GM23248 (cell line): ENCODE measurements around the gene MARCHF5. TPM values are rescaled to one million over a fixed set of nuclear protein-coding genes. Genes with fewer than 3 reads are reported as not detected.
"Not testable (repeated sequence)": the region's sequence is repeated elsewhere in the genome, so short reads cannot be mapped to it uniquely, and the experiment has no call there.

Experiments
- DNase-seq: peaks from one replicate; pipeline ENCODE4 v3.0.0-alpha.2; 2015
- H2AFZ ChIP-seq: fragments of 200-600 bp; sonication (generic); 2 replicates; pipeline ENCODE4 v1.6.1; 2016; ENCODE audit warnings: antibody characterized with exemption
- H3F3A ChIP-seq: fragments of 200-600 bp; sonication (generic); 2 replicates; pipeline ENCODE4 v1.6.1; 2016; ENCODE audit warnings: mild to moderate bottlenecking, antibody characterized with exemption, mixed run types; ENCODE audit not compliant: insufficient read depth
- H3K27ac ChIP-seq: fragments of 200-600 bp; sonication (generic); 2 replicates; pipeline ENCODE4 v1.5.1; 2016; ENCODE audit warnings: mild to moderate bottlenecking
- H3K27me3 ChIP-seq: fragments of 200-600 bp; sonication (generic); replicated peaks from 2 replicates; pipeline ENCODE4 v1.6.1; 2016; ENCODE audit warnings: mild to moderate bottlenecking; ENCODE audit not compliant: insufficient read depth
- H3K36me3 ChIP-seq: fragments of 200-600 bp; sonication (generic); 2 replicates; pipeline ENCODE4 v1.6.1; 2016; ENCODE audit warnings: low read depth, mild to moderate bottlenecking
- H3K4me1 ChIP-seq: fragments of 200-600 bp; sonication (generic); 2 replicates; pipeline ENCODE4 v1.6.1; 2016; ENCODE audit warnings: mild to moderate bottlenecking; ENCODE audit not compliant: insufficient read depth
- H3K4me2 ChIP-seq: fragments of 200-600 bp; sonication (generic); one replicate; pipeline ENCODE4 v1.6.1; 2016; ENCODE audit warnings: mild to moderate bottlenecking; ENCODE audit not compliant: unreplicated experiment
- H3K4me3 ChIP-seq: fragments of 200-600 bp; sonication (generic); 2 replicates; pipeline ENCODE4 v1.5.1; 2016; ENCODE audit warnings: mild to moderate bottlenecking
- H3K79me2 ChIP-seq: fragments of 200-600 bp; sonication (generic); 2 replicates; pipeline ENCODE4 v1.6.1; 2016; ENCODE audit warnings: mild to moderate bottlenecking; ENCODE audit not compliant: insufficient read depth
- H3K9ac ChIP-seq: fragments of 200-600 bp; sonication (generic); 2 replicates; pipeline ENCODE4 v1.6.1; 2016; ENCODE audit warnings: mild to moderate bottlenecking
- H3K9me2 ChIP-seq: fragments of 200-600 bp; sonication (generic); 2 replicates; pipeline ENCODE4 v1.6.1; 2016; ENCODE audit warnings: mixed run types, mild to moderate bottlenecking, moderate library complexity; ENCODE audit not compliant: insufficient read depth
- H3K9me3 ChIP-seq: fragments of 200-600 bp; sonication (generic); one replicate; pipeline ENCODE4 v1.6.1; 2017; ENCODE audit warnings: low read depth
- H4K20me1 ChIP-seq: fragments of 200-600 bp; sonication (generic); 2 replicates; pipeline ENCODE4 v1.6.0; 2016; ENCODE audit not compliant: insufficient read depth
- EZH2 ChIP-seq: fragments of 200-600 bp; sonication (generic); IDR thresholded peaks from 2 replicates; pipeline ENCODE4 v1.6.1; 2018; ENCODE audit warnings: antibody characterized with exemption, mild to moderate bottlenecking; ENCODE audit not compliant: insufficient read depth, poor library complexity, severe bottlenecking
- EZH2phosphoT487 ChIP-seq: fragments of 200-600 bp; sonication (generic); IDR thresholded peaks from 2 replicates; pipeline ENCODE4 v1.6.1; 2018; ENCODE audit warnings: antibody characterized with exemption, moderate library complexity, mild to moderate bottlenecking, low read depth; ENCODE audit not compliant: insufficient read depth
- WGBS, 2 experiments: methylation state at CpG; one replicate each; pipeline ENCODE4 v1.1.6; 2015 to 2017; ENCODE audit warnings: low lambda C conversion rate in 2 of 2, low coverage in 1 of 2; ENCODE audit errors: missing lambda C conversion rate in 2 of 2; 5-methylcytosine and 5-hydroxymethylcytosine counted together
- in situ Hi-C: fragments of 300-500 bp; cut with MboI; formaldehyde crosslinking; loops from 2 replicates; pipeline ENCODE4 v1.15.0; 2020
- polyA plus RNA-seq: library from polyadenylated mRNA; unstranded; fragments of >200 nt; fragmentation: Nextera tagmentation; extraction: Ambion mirVana; gene quantifications from 2 replicates; pipeline ENCODE4 v1.2.1, GENCODE V29; 2016
- small RNA-seq: library from RNA; depleted of rRNA; stranded (forward); fragments of <200 nt; gene quantifications from one replicate; pipeline ENCODE3, GENCODE V24; 2014; ENCODE audit warnings: low read depth, low replicate concordance
- total RNA-seq: library from RNA; depleted of rRNA; stranded (reverse); fragments of >200 nt; shearing (Covaris generic); gene quantifications from 2 replicates; pipeline ENCODE4 v1.2.3, GENCODE V29; 2014; rRNA removed

Gene MARCHF5
- total and polyA plus RNA-seq, 2 experiments from 2014 or later: 14.2 to 41.4 TPM

GRCh38 chr10:92387289-92387940, 96.4 kb downstream of the MARCHF5 start:
- H3K4me3 ChIP-seq: no peak overlapping the region
- TF ChIP-seq EZH2phosphoT487: no peak
- no peak for TF ChIP-seq EZH2
- peak; percentile 48 for DNase-seq

GRCh38 chr10:92393173-92393572, 102.2 kb downstream of the MARCHF5 start:
- H3K4me3 ChIP-seq, H3K9me2 ChIP-seq, in situ Hi-C loops, H2AFZ ChIP-seq, H3K36me3 ChIP-seq, H3K27me3 ChIP-seq, H3F3A ChIP-seq, H3K9ac ChIP-seq, H3K27ac ChIP-seq, H3K4me2 ChIP-seq, H3K4me1 ChIP-seq, H3K9me3 ChIP-seq, H3K79me2 ChIP-seq, DNase-seq, H4K20me1 ChIP-seq: not testable (repeated sequence)
- 0 to 3% methylated on average over 1 of the region's 1 CpG for WGBS, 2 experiments

More at GRCh38 chr10:92387289-92387940, 96.4 kb downstream of the MARCHF5 start:
- H3K9me3 ChIP-seq: no peaks in the 10 kb centered on the region
- H3F3A ChIP-seq: no peaks in the 10 kb centered on the region
- no peaks in the 10 kb centered on the region for H3K4me1 ChIP-seq
- no peak overlapping the region for H3K9ac ChIP-seq
- no peaks in the 10 kb centered on the region for H3K79me2 ChIP-seq
- WGBS, 2 experiments: 39 to 40% methylated on average over 11 of the region's 11 CpGs
- H3K36me3 ChIP-seq: no peaks in the 10 kb centered on the region
- peaks cover 10% of the 10 kb centered on the region; the same call in 1 of the 2 replicates for H3K27me3 ChIP-seq
- no peak overlapping the region for H3K27ac ChIP-seq
- no peaks in the 10 kb centered on the region for H3K9me2 ChIP-seq
- no peaks in the 10 kb centered on the region for H4K20me1 ChIP-seq
- in situ Hi-C loops: no loop called here
- H3K4me2 ChIP-seq: no peak overlapping the region
- no peak overlapping the region for H2AFZ ChIP-seq

GRCh38 chr10:92395271-92395670, 104.3 kb downstream of the MARCHF5 start:
- TF ChIP-seq EZH2phosphoT487 (no peak), EZH2 (no peak)
- Histone ChIP-seq H2AFZ (no peak overlapping the region), H3K36me3 (no peaks in the 10 kb centered on the region), H3K9me2 (no peaks in the 10 kb centered on the region), H4K20me1 (no peaks in the 10 kb centered on the region), H3K4me2 (no peak overlapping the region), H3K4me1 (no peaks in the 10 kb centered on the region), H3K79me2 (no peaks in the 10 kb centered on the region), H3K27ac (no peak overlapping the region), H3F3A (no peaks in the 10 kb centered on the region), H3K4me3 (no peak overlapping the region), H3K9me3 (no peaks in the 10 kb centered on the region), H3K9ac (no peak overlapping the region), H3K27me3 (no peaks in the 10 kb centered on the region)
- 56 to 59% methylated on average over 4 of the region's 4 CpGs for WGBS, 2 experiments
- DNase-seq: no peak
- in situ Hi-C loops: no loop called here

- H3K36me3 ChIP-seq, DNase-seq, H3K4me2 ChIP-seq, H3K9me2 ChIP-seq, H3K79me2 ChIP-seq, H3K27ac ChIP-seq, H3K4me3 ChIP-seq, H3F3A ChIP-seq, in situ Hi-C loops, H4K20me1 ChIP-seq, H3K27me3 ChIP-seq, H2AFZ ChIP-seq, H3K9ac ChIP-seq, H3K9me3 ChIP-seq, H3K4me1 ChIP-seq: not testable (repeated sequence)
- 62 to 63% methylated on average over 5 of the region's 5 CpGs for WGBS, 2 experiments
Observed at GRCh38 chr10:92402234-92402633, 111.3 kb downstream of the MARCHF5 start.

Small RNA genes lying within 50 kb of the gene (small RNA-seq; reads per million reads assigned to genes)
- gene RF00019 (not detected), gene RNY3P12 (not detected)

Other genes with a start within 250 kb of the MARCHF5 start
- 0.63 and 1.1 TPM in 2 replicates for gene CPEB3, start 89 bp upstream of the MARCHF5 start, total RNA-seq
- 0.60 TPM in 2 replicates for gene CPEB3, start 89 bp upstream of the MARCHF5 start, polyA plus RNA-seq